ENCODE data around the gene COL18A1. TPM values are rescaled to one million over a fixed set of nuclear protein-coding genes. Genes with fewer than 3 reads are reported as not detected.

COL18A1 gene
- total RNA-seq, 1 experiment from 2014 or later: 353 TPM

DNA sequence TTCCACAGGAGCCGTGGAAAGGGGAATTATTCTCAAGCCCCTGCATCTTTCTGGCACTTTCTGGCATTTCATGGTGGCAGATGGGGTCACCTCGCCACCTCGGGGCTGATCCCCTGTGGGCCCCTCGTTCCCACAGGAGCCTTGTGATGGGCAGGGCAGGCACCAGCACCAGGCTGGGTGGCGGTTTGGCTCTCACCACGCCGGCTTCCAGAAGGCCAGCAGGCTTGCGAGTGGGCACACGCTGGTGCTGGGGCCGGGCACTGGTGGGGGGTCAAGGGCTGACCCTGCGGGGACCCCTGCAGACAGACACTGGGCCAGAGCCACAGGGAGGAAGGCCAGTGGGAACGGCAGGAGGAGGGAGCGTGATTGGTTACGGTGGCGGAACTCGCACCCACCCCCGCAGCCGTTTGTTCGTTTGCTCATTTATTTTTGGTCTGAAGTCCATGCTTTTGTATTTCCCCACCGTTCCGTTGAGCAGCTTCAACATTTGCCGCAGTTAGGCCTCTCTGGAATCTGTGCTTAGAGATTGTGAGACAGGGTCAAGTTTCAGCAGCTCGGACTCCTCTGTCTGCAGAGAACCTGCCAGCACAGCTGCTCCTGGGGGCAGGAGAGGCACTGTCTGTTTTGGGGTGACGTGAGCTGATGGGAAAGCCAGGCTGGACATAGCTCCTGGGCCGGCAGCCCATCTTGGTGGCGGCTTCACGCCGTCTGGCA, 5.3 kb downstream of the COL18A1 start:
- DNase-seq (ENCODE audit: low spot score): no peak
- in situ Hi-C loops (cut with HindIII; ENCODE audit: low sequenced_read_pairs): no loop called here

DNA sequence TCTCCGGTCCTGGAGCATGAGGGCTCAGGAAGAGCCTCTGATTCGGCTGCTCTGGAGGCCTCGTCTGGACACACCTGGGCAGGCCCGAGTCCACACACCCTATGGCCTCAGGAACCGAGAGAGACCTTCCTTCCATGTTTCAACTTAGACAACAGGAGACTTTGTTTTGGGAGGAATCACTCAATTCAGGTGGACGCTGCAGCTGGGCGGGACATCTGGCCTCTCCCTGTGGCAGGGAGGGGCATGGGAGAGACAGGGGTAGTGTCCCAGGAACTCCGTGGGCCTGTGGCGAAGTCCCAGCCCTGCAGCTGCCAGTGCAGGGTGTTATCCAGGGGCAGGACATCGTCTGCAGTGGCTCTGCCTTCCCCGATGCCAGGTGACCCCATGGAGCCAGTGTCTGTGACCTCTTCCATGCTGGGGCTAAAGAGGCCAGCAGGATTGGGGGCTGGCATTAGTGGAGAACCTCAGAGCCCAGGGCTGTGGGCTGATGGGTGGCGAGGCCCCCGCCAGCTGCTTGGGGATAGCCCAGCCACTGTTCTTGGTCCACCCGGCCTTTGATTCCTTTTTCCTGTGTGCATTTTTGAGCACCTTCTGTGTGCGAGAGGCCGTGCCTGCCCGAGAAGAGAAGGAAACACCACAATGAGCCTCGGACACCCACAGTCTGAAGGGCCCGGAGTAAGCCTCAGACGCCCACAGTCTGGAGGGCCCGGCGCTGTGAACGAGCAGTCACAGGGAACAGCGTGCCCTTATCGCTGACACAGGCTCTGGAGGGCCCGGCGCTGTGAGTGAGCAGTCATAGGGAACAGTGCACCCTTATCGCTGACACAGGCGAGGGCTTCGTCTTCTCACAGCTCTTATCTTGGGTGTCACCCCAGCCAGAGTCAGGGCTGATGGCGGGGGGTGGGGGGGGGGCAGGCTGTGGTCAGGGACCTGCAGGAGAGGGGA, 6.2 kb downstream of the COL18A1 start:
- in situ Hi-C loops (cut with HindIII; ENCODE audit: low sequenced_read_pairs): no loop called here
- DNase-seq (ENCODE audit: low spot score): no peak

DNA sequence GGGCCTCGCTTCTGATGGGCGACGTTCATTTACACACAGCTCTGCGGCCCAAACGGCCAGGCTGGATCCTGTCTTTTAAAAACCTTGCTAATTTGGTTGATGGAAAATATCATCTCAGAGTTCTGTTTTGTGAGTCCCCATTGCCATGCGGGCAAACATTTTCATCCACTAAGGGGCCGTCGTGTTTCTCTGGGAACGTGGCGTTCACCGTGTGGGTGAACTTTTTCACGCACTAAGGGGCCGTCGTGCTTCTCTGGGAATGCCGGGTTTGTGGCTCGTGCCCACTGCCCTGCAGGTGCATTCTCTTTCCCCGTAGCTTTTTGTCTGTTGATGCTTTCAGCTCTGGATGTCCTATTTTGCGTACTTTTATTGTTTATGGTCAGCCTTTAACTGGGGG, 6.8 kb downstream of the COL18A1 start:
- no peak for DNase-seq (ENCODE audit: low spot score)
- in situ Hi-C loops (cut with HindIII; ENCODE audit: low sequenced_read_pairs): no loop called here

DNA sequence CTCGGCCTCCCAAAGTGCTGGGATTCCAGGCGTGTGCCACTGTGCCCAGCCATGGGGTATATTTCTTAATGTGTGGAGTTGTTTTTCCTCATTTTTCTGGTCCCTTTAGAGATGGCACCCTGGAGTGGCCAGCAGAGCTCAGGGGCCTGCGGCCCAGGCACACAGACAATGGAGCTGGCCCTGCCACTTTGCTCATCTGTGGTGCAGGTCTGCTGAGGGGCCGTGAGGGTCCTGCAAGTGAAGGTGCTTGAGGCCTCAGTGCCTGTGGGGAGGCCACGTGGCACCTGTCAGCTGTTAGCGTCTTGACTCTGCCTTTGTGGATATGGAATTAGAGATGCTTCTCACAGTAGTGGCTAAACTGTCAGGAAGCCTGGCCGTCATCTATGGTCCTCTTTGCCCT, 7.5 kb downstream of the COL18A1 start:
- DNase-seq (ENCODE audit: low spot score): no peak
- in situ Hi-C loops (cut with HindIII; ENCODE audit: low sequenced_read_pairs): no loop called here

DNA sequence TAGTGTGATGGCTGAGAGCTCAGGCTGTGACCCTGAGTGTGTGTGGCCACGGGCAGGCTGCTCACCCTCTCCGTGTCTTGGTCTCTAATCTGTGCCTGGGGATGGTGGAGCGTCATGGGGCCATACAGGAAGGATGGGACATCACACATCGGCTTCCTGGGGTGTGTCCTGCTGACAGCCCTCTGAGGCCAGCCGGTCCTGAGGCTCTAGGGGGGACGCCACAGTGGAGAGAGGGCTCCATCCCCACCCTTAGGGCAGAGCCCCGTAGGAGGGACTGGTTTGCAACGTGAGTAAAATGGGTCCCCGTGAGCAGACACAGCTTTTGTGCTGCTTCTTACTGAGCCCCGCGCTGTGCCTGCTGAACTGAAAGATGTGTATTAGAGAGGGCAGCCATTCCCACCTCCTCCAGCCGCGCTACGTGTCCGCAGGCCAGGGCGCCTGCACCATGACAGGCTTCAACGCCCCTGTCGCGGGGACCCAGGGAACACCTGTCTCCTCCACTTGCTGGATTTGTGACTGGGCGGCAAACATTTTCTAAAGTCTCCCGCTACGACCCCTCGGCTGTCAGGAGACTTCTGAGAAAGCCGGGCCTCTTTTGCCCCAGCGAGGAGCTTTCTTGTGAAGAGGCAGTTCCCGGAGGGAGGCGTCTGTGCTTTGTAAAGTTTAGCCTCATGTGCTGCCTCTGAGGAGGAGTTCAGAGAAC, 8.1 kb downstream of the COL18A1 start:
- DNase-seq (ENCODE audit: low spot score): no peak
- in situ Hi-C loops (cut with HindIII; ENCODE audit: low sequenced_read_pairs): no loop called here

DNA sequence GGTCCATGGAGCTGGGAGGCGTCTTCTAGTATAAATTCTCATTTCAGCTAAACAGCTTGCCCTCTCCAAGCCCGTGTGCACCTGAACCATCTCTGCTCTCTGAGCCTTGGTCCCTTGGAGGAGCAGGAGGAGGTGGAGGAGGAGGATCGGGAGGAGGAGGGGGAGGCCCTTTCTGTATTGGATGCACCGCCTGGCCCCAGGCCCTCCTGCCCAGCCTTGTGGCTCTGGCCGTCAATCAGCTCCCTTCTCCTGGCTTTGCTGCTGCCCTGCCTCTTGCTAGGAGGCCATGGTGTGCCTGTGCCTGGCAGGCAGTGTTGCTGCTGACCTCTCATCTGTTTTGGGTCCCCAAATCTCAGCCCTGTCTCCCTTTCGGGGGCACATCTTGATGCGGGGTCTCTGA, 9.0 kb downstream of the COL18A1 start:
- in situ Hi-C loops (cut with HindIII; ENCODE audit: low sequenced_read_pairs): no loop called here
- no peak for DNase-seq (ENCODE audit: low spot score)

DNA sequence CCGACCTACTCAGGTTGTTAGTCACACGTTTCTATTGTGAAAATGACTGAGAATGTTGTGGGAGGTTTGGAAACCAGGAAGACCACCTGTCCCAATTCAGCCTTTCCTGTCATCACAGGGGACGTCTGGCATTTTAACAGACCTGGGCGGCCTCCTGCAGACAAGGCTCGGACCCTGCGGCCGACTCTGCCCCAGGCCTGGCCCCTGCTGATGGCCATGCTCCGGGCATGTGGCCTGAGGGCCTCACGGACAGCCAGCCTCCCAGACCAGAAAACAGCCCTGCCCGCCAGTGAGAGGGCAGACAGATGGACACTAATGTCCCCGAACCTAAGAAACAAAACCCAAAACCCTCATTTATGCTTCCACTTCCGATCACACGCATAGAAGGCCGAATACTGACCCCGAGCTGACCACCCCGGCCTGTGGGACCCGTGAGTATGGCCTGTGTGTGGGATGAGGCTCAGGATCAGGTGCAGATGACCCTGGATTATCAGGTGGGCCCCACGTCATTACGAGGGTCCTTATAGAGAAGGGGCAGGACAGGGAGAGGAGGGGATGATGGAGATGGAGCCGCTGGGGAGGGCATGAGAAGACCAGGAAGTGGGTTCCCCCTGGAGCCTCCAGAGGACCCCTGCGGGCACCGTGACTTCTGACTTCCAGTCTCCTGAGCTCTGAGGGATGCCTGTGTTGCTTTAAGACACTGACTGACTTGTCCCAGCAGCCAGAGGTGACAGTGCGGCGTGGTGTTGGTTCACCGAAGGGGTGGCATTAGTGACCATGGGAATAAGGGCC, 9.6 kb downstream of the COL18A1 start:
- in situ Hi-C loops (cut with HindIII; ENCODE audit: low sequenced_read_pairs): no loop called here
- no peak for DNase-seq (ENCODE audit: low spot score)

DNA sequence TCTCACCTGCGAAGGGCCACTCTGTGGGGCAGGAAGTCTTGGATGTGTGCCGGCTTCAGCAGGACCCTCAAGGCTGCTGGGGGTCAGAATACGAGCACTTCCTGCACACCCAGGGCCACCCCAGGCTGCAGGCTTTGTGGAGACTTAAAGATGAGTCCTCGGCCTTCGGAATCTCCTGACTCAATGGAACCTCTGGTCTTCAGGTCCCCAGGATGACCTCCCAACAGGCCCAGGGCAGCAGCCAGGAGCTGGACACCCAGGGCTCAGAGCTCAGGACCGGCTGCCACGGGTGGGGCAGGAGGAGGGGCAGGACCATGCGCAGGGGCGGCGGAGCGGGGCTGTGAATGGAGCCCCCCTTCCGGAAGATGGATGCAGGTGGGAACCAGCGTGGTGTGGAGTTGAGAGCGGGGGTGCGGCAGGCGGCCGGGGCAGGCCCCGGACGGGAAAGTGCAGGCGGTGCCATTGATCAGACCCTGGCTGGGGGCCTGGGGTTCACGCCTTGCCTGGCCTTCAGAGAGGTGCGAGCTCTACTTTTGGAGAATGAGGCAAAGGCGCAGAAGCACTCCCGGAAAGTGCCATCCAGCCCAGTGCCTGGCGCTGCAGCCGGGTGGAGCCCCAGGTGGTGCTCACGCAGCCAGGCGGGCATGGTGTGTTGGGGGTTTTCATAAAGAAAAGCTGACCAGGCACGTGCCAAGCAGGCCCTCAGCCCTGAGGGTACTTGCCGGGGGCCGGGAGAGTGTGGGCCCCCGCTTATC, 10.4 kb downstream of the COL18A1 start:
- in situ Hi-C loops (cut with HindIII; ENCODE audit: low sequenced_read_pairs): no loop called here
- DNase-seq (ENCODE audit: low spot score): no peak

DNA sequence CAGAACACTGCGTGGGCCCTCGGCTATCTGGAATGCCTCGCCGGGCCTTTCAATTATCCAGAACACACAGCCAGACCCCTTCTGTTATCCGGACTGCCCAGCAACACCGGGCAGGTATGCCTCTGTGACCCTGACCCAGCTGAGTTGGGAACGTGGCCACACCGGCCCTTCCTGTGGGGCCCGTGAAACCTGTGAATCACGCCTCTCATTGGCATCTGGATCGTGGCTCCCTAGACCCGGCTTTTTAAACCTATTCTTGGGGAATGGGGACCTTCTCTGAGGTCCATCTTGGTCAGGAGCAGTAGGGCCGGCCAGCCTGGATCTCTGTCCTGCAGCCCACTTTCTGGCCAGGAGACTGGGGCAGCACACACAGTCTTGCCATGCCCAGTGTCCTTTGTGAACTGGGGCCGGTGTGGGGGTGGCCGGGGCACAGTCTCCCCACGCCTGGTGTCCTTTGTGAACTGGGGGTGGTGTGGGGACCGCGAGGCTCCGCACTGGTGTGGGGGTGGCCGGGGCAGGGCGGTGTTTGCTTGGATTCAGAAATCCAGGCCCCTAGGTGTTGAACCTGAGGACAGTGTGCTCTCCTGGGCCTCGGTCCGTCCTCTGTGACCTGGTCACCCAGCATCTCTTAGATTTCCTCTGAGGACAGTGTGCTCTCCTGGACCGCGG, 11.1 kb downstream of the COL18A1 start:
- in situ Hi-C loops (cut with HindIII; ENCODE audit: low sequenced_read_pairs): no loop called here
- DNase-seq (ENCODE audit: low spot score): no peak

DNA sequence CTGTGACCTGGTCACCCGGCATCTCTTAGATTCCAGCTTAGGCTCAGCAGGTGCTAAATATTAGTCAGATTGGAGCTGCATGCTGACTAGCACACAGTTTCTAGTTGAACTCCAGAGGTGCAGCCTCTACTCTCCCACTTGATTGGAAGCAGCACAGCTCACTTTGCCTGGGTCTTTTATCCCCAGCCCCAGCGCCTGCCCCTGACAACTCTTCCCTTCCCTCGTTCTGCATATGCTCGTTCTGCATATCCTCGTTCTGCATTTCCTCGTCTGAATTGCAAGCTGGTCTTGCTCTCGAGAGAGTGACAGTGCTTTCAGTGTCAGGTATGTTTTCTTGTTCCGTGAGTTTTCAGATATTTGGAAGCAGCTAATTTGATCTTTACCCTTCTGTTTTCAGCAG, 11.7 kb downstream of the COL18A1 start:
- in situ Hi-C loops (cut with HindIII; ENCODE audit: low sequenced_read_pairs): no loop called here
- no peak for DNase-seq (ENCODE audit: low spot score)

DNA sequence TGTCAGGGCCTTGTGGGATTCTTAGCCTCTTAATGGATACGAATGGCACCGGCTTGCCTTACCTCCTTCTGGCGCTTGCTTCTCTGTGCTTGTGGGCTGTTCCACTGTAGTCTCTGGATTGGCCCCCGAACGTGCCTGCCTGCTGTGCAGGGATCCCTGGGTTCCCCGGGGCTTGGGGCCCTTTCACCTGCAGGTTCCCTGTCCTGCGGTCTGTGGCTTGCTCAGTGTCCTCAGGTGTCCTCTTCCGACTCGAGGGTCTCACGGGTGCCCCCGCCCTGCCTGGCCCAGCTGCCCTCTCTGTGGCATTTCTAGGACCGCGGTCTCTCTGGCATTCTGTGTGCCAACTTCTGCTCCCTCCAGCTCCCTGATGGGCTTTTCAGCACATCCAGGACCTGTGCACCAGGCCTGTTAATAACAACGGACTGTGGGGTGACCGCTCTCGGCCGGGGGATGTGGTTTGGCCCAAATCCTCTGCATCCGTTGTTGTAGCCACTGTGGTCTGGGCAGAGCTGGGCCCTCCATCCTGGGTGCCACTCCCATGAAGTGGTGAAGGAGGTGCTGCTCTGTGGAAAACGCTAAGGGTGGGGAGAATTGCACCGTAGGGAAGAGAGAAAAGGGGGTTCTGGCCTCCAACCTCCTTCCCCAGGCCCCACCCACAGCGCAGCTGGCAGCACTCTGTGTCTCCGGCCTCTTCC, 12.4 kb downstream of the COL18A1 start:
- in situ Hi-C loops (cut with HindIII; ENCODE audit: low sequenced_read_pairs): no loop called here
- no peak for DNase-seq (ENCODE audit: low spot score)

DNA sequence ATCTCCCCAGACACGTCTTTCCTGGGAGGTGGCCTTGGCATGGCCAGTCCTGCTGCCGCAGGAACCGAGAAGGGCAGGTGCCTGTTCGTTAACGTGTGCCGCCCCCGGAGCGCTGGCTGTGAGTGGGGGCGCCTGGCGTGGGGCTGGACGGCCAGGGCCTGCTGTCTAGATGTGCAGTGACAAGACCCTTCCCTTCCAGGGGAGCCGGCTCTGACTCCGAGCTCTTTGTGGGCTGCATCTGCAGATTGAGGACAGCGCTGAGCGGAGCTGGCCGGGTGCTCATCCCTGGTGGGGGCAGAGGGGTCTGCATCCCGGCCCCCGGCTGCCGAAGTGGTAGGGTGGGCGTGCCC, 13.0 kb downstream of the COL18A1 start:
- in situ Hi-C loops (cut with HindIII; ENCODE audit: low sequenced_read_pairs): no loop called here
- DNase-seq (ENCODE audit: low spot score): no peak

DNA sequence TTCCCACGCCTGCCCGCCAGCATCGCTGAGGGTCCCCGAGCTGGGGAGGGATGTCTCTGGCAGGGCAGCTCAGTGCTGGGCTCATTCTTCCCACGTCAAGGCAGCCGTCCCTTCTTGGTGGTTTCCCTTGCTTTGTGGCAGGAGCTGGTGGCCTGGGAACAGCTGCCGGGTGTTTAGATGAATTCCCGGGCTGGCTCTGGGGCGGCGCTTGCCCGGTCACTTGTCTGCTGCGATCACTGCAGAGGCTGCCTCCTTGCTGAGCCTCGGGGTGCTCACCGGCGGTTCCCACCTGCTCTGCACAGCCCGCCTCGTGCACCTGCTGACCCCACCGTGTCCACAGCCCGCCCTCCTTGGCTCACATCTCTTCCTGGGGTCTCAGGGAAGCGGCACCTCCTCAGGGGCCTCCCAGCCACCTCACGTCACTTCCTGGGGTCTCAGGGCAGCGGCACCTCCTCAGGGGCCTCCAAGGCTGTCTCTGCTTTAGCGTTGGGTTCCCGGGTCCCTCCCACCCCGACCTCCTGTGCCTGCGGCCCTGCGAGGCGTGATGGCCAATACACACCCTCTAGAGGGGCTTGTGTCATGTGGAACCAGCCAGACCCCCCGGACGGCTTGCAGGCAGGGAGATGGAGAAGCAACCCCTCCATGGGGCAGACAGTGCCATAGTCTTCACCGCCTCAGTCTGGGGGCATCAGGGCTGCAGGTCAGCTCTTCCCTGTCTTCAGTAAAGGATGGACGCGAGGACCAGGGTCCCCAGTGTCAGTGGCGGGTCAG, 13.5 kb downstream of the COL18A1 start:
- in situ Hi-C loops (cut with HindIII; ENCODE audit: low sequenced_read_pairs): no loop called here
- DNase-seq (ENCODE audit: low spot score): no peak

DNA sequence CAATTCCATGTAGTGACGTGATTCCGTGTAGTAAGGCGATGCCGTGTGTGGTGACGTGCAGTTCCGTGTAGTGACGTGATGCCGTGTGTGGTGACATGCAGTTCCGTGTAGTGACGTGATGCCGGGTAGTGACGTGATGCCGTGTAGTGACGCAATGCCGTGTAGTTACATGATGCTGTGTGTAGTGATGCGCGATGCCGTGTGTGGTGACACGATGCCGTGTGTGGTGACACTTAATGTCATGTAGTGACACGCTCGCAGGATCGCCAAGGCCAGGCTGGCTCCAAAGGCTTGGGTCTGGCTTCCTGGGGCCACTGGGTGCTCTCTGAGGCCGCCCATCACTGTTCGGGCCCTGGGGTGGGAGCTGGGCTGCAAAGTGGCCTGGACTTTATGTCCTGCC, 14.2 kb downstream of the COL18A1 start:
- DNase-seq (ENCODE audit: low spot score): no peak
- in situ Hi-C loops (cut with HindIII; ENCODE audit: low sequenced_read_pairs): no loop called here

DNA sequence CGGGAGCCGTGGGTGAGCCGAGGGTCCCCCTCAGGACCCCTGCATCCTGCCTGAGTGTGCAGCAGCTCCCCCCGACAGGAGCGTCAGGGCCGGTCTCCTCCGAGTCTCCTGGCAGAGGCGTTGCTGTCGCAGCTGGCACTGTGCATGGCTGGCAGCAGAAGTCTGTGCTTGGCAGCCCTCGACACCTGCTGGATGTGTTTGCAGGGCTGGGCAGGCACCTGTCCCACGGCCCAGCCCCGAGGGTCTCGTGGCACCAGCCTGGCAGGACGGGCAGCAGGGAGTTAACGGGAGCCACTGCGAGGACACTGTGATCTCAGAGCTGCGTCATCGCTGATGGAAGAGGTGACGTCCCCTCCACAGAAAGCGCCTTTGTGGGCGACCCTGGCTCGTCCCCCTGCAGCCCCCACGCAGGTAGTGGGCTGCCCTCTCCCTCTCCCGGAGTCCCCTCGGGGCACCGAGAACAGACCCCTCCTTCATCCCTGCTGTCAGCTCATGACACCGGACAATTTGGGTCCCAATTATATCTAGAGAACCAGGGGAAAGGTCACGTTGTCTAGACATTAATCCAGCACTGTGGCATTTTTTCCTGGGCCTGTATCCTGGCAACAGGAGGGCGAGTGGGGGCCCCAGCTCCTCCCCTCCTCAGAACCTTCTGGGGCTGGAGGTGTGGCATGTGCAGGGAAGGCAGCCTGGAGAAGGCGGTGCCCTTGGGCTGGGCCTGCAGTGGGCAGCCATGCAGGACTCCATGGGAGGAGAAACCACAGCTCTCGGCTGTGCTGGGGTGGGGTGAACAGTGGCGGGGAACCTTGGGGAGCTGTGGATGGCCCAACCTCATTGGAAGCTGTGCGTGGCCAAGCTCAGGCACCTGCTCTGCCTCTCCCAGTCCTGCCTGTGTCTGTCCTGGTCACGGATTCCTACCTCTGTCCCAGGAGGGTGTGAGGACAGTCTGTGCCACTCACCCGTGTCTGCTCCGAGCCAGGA, 15.4 kb downstream of the COL18A1 start:
- in situ Hi-C loops (cut with HindIII; ENCODE audit: low sequenced_read_pairs): no loop called here
- DNase-seq (ENCODE audit: low spot score): peak; percentile 59
